A549 (cell line): ENCODE measurements around the gene ODAD4.

Experiments used
- CBX2 ChIP-seq: fragments of 200-600 bp; sonication (generic); IDR thresholded peaks from 2 replicates; pipeline ENCODE4 v1.6.1; 2016; ENCODE audit warnings: low read depth, mild to moderate bottlenecking, borderline replicate concordance
- CEBPB ChIP-seq, 2 experiments: fragments of >200 bp in 1 of 2; sonication (Bioruptor Twin) in 1 of 2; formaldehyde crosslinking in 1 of 2; IDR thresholded peaks; 2 replicates each; pipeline ENCODE4 v1.6.1; 2012 to 2016
- CTCF ChIP-seq: fragments of >200 bp; sonication (Bioruptor Twin); formaldehyde crosslinking; IDR thresholded peaks from 3 replicates; pipeline ENCODE4 v1.5.1; 2016
- FOSL2 ChIP-seq, 2 experiments: fragments of 450-650 bp in 1 of 2; fragments of >200 bp in 1 of 2; sonication (Bioruptor Twin) in 1 of 2; formaldehyde crosslinking; IDR thresholded peaks; 2 replicates each; pipeline versions ENCODE4 v1.5.0 to v1.6.1; 2016 to 2020; ENCODE audit warnings: mild to moderate bottlenecking in 1 of 2, moderate library complexity in 1 of 2
- RARB ChIP-seq: fragments of 250-450 bp; sonication (Bioruptor Pico); IDR thresholded peaks from 2 replicates; pipeline ENCODE4 v1.8.0; 2021; ENCODE audit warnings: mild to moderate bottlenecking, moderate library complexity

- no peak for TF ChIP-seq FOSL2 (IDR thresholded peaks at IDR 0.05)
- no peak for TF ChIP-seq FOSL2 (CRISPR knock-in tag; IDR thresholded peaks at IDR 0.05)
- TF ChIP-seq CBX2, result no peak
- TF ChIP-seq CTCF, result no peak
- TF ChIP-seq RARB (CRISPR knock-in tag), result no peak
- TF ChIP-seq CEBPB (IDR thresholded peaks at IDR 0.05), result no peak
Observed at GRCh38 chr17:41957031-41957868, 26.8 kb downstream of the ODAD4 start.
